C4-2B (cell line): Measurements from ENCODE around the gene LCORL.

ENCODE experiments used
- H3K27ac ChIP-seq: fragments of 450-650 bp; 2 replicates; pipeline ENCODE4 v1.5.1; 2017
- ZFX ChIP-seq: fragments of 450-650 bp; IDR thresholded peaks from 2 replicates; pipeline ENCODE4 v1.6.1; 2017
- TF ChIP-seq, protein P1 (sequence below): fragments of 450-650 bp; conservative IDR thresholded peaks from 2 replicates; pipeline ENCODE4 v1.5.1; 2017; ENCODE audit warnings: mild to moderate bottlenecking

Gene LCORL

DNA sequence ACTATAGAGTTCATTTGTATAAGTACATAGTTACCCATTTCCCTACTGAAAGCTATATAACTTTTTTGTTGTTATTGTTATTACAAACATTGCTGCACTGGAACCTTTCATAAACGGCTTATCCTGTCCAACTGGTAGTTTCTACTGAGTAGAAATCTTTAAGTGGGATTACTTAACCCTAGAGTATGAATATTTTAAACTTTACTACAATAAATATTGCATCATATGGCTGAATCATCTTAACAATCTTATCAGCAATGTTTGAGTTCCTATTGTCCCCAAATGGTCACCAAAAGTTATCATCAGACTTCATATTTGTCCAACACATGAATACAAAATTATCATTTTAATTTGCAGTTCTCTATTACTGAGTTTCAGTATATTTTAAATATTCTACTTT is 40.5 kb downstream of the LCORL start:
- no peak overlapping the region for H3K27ac ChIP-seq
- TF ChIP-seq, protein P1, sequence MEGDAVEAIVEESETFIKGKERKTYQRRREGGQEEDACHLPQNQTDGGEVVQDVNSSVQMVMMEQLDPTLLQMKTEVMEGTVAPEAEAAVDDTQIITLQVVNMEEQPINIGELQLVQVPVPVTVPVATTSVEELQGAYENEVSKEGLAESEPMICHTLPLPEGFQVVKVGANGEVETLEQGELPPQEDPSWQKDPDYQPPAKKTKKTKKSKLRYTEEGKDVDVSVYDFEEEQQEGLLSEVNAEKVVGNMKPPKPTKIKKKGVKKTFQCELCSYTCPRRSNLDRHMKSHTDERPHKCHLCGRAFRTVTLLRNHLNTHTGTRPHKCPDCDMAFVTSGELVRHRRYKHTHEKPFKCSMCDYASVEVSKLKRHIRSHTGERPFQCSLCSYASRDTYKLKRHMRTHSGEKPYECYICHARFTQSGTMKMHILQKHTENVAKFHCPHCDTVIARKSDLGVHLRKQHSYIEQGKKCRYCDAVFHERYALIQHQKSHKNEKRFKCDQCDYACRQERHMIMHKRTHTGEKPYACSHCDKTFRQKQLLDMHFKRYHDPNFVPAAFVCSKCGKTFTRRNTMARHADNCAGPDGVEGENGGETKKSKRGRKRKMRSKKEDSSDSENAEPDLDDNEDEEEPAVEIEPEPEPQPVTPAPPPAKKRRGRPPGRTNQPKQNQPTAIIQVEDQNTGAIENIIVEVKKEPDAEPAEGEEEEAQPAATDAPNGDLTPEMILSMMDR, result no peak
- TF ChIP-seq ZFX, result no peak

DNA sequence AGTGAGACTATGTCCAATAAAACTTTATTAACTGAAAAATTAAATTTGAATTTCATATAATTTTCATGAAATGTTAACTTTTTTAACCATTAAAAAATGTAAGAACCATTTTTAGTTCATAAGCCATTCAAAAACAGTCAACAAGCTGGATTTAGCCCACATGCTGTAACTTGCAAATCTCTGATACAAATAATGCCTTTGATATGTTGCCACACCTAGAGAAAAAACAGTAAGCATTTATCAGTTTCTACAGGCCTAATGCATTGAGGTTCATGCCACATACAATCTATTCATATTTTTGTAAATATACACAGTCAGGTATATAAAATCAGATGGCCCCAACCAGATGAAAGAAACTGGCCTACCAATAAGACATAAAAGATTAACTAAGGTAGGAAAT is 52.8 kb downstream of the LCORL start:
- no peak for TF ChIP-seq ZFX
- TF ChIP-seq, protein P1, result no peak
- H3K27ac ChIP-seq, result no peak overlapping the region

DNA sequence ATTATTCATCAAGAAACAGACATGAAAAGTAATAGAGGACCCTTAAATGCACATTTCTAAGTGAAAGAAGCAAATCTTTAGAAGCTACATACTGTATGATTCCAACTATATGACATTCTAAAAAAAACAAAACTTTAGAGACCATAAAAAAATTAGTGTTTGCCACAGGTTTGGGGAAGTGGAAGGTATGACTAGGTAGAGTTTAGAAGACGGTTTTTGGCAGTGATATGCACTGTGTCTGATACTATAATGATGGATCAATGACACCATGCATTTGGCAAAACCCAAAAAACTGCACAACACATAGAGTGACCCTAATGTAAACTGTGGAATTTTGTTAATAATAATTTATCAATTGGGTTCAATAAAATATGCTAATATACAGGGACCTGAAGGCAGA is 54.5 kb downstream of the LCORL start:
- H3K27ac ChIP-seq, result no peak overlapping the region
- no peak for TF ChIP-seq ZFX
- TF ChIP-seq, protein P1, result no peak

DNA sequence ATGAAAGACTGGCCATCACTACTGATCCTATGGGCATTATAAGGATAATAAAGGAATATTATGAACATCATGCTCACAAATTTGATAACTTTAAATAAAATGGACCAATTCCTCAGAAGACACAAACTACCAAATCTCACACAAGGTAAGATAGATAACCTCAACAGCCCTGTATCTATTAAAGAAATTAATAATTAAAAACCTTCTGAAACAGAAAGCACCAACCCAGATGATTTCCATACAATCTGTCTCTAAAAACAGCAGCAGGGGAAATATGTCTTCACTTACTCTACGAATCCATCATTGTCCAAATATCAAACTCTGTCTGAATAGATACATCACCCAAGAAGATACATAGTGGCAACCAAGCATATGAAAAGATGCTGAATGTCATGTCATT is 55.2 kb downstream of the LCORL start:
- no peak for TF ChIP-seq ZFX
- TF ChIP-seq, protein P1, result no peak
- no peak overlapping the region for H3K27ac ChIP-seq

DNA sequence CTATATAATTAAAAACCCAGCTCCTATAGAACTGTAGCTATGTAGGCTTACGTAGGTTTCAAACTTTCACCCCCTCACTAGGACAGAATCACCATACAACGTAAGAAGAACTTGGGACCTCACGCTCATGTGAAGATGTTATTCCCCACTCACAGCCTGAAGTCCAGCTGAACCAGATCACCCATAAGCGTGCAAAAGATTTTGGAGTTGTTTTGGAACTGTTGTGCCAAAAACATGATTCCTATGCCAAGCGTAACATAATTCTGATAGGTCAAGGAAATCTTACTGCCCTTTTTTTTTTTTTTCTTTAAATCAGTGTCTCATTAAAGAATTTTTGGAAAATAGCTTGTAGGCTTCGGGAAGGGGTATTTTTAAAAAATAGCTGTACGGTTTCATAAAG is 57.0 kb downstream of the LCORL start:
- H3K27ac ChIP-seq, result no peak overlapping the region
- TF ChIP-seq, protein P1, result no peak
- TF ChIP-seq ZFX, result no peak

DNA sequence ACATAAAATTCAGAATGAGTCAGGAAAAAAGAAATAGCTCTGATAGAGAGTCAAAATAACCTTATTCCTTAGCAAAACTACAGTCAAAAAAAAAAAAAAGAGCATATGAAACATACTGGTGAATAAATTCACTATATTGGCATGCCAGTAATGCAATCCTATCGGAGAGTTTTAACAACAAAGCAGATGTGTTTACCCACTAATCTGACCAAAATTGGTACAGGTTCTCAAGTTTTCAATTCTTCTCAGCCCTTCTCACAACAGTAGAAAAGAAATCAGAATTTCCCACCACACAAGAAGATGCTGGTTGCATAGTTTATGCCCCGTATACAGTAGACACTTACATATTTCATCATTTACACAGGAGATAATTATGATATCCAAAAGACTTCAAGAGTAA is 59.4 kb downstream of the LCORL start:
- no peak overlapping the region for H3K27ac ChIP-seq
- no peak for TF ChIP-seq ZFX
- TF ChIP-seq, protein P1, result no peak

DNA sequence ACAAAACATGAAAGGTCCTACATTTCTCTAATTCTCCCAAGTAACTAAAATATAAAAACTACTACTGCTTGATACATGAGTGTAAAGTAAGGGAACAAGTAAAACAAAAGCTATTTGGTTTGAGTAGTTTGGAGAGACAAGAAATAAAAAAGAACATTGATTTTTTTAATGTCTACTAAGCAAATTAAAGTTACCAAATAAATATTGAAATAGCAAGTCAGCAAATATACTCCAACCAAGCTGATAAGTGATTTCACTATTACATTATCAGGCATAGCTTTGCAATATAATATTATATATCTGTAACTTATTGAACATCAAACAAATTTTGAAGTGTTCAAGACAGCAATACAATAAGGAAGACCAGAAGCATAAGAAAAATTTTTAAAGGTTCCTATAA is 60.3 kb downstream of the LCORL start:
- no peak for TF ChIP-seq ZFX
- TF ChIP-seq, protein P1, result no peak
- H3K27ac ChIP-seq, result no peak overlapping the region
